GM13977 (cell line): ENCODE measurements around the gene TIAL1.
A peak's percentile ranks its signal among the peaks of the same experiment; 100 is the strongest.

ENCODE experiments used
- DNase-seq: peaks from one replicate; pipeline ENCODE4 v3.0.0; 2012; ENCODE audit warnings: low spot score
- in situ Hi-C: fragments of 300-500 bp; cut with MboI; formaldehyde crosslinking; loops from one replicate; pipeline ENCODE4 v1.12.0; 2022; ENCODE audit warnings: low sequenced_read_pairs, low pct_unique_long_range_greater_than_20kb, mixed read lengths, inconsistent platforms; ENCODE audit not compliant: unreplicated experiment
- TF ChIP-seq, protein P1 (sequence below): IDR thresholded peaks from 2 replicates; pipeline ENCODE4 v1.5.1; 2012; ENCODE audit warnings: mild to moderate bottlenecking, control low read depth; ENCODE audit not compliant: insufficient read depth; ENCODE audit errors: extremely low read depth, missing control alignments

The TIAL1 gene, protein sequence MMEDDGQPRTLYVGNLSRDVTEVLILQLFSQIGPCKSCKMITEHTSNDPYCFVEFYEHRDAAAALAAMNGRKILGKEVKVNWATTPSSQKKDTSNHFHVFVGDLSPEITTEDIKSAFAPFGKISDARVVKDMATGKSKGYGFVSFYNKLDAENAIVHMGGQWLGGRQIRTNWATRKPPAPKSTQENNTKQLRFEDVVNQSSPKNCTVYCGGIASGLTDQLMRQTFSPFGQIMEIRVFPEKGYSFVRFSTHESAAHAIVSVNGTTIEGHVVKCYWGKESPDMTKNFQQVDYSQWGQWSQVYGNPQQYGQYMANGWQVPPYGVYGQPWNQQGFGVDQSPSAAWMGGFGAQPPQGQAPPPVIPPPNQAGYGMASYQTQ

GRCh38 chr10:119596537-119597404 lies at the start of gene TIAL1:
Gene TIAL1, minus strand, starts transcription at chr10:119596964. Its CDS starts 499 bp downstream, at chr10:119596465.
- in situ Hi-C loops, result no loop called here
- TF ChIP-seq, protein P1, sequence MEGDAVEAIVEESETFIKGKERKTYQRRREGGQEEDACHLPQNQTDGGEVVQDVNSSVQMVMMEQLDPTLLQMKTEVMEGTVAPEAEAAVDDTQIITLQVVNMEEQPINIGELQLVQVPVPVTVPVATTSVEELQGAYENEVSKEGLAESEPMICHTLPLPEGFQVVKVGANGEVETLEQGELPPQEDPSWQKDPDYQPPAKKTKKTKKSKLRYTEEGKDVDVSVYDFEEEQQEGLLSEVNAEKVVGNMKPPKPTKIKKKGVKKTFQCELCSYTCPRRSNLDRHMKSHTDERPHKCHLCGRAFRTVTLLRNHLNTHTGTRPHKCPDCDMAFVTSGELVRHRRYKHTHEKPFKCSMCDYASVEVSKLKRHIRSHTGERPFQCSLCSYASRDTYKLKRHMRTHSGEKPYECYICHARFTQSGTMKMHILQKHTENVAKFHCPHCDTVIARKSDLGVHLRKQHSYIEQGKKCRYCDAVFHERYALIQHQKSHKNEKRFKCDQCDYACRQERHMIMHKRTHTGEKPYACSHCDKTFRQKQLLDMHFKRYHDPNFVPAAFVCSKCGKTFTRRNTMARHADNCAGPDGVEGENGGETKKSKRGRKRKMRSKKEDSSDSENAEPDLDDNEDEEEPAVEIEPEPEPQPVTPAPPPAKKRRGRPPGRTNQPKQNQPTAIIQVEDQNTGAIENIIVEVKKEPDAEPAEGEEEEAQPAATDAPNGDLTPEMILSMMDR, result no peak
- peak; percentile 91 for DNase-seq

DNA sequence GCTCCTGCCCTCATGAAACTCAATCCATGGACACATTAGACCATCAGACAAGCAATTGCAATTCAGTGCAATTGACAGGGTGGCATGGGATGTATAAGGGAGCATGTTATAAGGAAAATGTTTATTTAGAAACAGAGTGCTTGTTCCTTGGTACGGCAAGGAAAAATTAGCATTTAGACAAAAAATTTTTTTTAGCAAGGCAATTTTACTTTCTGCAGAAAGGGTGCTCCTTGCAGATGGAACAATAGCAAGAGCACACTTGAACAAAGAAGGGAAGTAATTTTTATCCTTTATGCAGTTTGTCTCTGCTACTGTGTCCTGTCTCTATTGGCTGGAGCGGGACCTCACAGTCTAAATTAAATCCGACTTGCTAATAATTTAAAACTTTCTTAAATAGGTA lies 48.2 kb upstream of the TIAL1 start:
- DNase-seq, result no peak
- TF ChIP-seq, protein P1, result no peak
- in situ Hi-C loops, result no loop called here

GRCh38 chr10:119644205-119644814 lies 47.5 kb upstream of the TIAL1 start:
- DNase-seq, result no peak
- in situ Hi-C loops, result no loop called here

GRCh38 chr10:119643306-119644204 lies 46.8 kb upstream of the TIAL1 start:
- TF ChIP-seq, protein P1, result no peak
- in situ Hi-C loops, result no loop called here
- no peak for DNase-seq

More at GRCh38 chr10:119644205-119644814, 47.5 kb upstream of the TIAL1 start:
- TF ChIP-seq, protein P1, result no peak

DNA sequence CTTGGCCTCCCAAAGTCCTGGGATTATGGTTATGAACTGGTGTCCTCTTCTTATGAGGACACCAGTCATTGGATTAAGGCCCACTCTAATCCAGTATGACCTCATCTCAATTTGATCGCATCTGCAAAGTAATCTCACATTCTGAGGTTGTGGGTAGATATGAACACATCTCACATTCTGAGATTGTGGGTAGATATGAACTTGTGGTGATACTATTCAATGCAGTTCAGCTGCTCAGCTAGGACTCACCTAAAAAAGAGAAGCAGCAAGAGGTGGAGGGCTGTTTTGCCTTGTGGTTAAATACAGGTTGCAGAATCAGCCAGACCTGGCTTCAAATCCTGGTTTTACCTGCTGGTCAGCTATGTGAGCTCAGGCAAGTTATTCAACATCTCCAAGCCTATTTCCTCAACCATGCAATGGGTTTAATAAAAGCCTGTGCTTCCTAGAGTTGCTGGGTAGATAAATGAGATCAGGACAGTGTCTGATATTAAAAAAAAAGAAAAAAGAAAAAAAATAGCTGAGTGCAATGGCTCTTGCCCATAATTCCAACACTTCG lies 45.9 kb upstream of the TIAL1 start:
- DNase-seq, result no peak
- in situ Hi-C loops, result no loop called here
- TF ChIP-seq, protein P1, result no peak
